GM13977 (cell line): ENCODE results near the gene PPP2R3A.
"Not testable (repeated sequence)": the region's sequence is repeated elsewhere in the genome, so short reads cannot be mapped to it uniquely, and the experiment has no call there.

ENCODE experiments used
- DNase-seq: peaks from one replicate; pipeline ENCODE4 v3.0.0; 2012; ENCODE audit warnings: low spot score
- CTCF ChIP-seq: IDR thresholded peaks from 2 replicates; pipeline ENCODE4 v1.5.1; 2012; ENCODE audit warnings: mild to moderate bottlenecking, control low read depth; ENCODE audit not compliant: insufficient read depth; ENCODE audit errors: extremely low read depth, missing control alignments
- in situ Hi-C: fragments of 300-500 bp; cut with MboI; formaldehyde crosslinking; loops from one replicate; pipeline ENCODE4 v1.12.0; 2022; ENCODE audit warnings: low sequenced_read_pairs, low pct_unique_long_range_greater_than_20kb, mixed read lengths, inconsistent platforms; ENCODE audit not compliant: unreplicated experiment

Gene PPP2R3A

DNA sequence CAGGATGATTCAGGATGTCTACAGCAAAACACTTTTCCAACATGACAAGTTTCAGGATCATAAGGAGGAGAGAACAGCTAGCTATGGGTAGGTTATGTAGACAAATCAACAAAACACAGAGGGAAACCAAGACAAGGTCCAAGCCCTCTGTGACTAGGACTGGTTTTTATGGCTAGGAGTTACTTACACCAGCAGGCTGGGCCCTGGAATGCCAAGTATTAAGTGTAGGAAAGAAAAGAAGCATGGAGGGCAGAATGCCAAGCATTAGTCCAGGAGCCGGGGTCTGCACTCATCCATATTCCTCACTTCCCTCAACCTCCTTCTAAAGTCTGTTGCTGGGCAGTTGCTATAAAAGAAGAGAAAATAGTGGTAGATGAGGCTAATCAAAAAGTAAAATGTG lies 35.3 kb upstream of the PPP2R3A start:
- TF ChIP-seq CTCF, result no peak

DNA sequence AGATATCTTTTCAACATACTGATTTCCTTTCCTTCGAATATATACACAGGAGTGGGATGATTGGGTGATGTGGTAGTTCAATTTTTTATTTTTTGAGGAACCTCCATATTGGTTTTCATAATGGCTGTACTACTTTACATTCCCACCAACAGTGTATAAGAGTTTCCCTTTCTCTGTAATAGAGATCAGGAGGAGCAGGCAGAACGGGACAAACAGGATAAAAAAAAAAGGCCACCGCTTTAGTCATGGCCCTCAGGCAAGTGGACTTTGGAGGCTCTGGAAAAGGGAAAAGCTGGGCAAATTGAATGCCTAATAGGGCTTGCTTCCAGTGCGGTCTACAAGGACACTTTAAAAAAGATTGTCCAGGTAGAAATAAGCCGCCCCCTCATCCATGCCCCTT lies 30.4 kb upstream of the PPP2R3A start:
- in situ Hi-C loops, DNase-seq: not testable (repeated sequence)

More for the DNA sequence above, 35.3 kb upstream of the PPP2R3A start:
- no peak for DNase-seq
- in situ Hi-C loops, result no loop called here

DNA sequence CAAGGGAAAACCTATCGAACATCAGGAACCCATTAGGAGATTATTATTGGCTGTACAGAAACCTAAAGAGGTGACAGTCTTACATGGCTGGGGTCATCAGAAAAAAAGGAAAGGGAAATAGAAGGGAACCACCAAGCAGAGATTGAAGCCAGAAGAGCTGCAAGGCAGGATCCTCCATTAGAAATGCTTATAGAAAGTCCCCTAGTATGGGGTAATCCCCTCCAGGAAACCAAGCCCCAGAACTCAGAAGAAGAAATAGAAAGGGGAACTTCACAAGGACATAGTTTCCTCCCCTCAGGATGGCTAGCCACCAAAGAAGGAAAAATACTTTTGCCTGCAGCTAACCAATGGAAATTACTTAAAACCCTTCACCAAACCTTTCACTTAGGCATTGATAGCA lies 27.8 kb upstream of the PPP2R3A start:
- DNase-seq, in situ Hi-C loops: not testable (repeated sequence)

GRCh38 chr3:135944831-135945230 lies 20.7 kb upstream of the PPP2R3A start:
- TF ChIP-seq CTCF, result no peak
- in situ Hi-C loops, result no loop called here
- DNase-seq, result no peak

DNA sequence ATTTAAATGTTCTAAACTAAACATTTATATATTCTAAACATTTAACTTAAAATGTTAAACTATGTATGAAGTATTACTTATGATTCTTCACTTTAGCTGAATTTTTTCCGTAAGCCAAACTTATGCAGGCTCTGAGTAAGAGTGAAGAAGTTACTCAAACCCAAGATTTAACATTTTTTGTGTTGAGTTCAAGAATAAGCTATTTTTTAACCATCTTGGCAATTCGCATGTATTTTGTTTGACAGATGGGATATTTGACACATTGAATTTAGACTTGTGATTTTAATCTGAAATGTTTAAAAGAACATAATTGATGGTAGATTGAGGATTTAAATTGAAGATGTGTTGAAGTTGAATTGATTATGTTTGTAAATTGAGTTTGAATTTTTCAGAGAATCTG lies 14.6 kb upstream of the PPP2R3A start:
- DNase-seq, result no peak
- in situ Hi-C loops, result no loop called here
- no peak for TF ChIP-seq CTCF

DNA sequence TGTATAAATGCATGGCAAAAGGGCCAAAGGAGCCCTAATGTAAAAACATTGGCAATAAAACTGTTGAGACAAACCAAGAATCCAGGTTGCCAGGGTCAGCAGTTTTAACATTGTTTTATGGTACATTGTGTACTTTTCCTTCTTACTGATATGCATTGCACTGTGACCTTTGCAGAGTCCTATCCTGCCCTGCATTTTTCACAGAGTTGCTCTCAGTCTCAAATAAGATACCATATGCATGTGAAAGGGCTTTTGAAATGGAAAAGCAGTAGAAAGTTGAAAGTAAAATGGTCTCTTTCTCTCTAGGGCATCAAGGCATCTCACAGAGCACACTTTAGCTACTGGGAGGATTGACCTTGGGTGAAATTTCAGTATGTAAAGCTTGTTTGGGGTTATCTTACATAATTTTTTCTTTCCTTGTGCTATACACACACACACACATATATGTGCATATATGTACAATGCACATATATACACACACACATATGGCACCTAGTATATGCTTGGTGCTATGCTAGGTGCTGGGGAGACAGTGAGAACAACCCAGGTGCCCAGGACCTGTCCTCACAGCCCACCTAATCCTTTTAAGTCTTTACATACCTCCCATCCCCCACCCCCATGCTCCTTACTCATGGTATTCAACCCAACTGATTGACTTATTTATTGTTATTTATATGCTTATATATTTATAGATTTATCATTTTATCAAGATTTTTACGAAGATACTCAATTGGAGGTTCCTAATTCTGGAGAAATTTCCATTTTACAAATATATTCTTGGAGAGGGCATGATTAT lies 1.2 kb upstream of the PPP2R3A start:
- DNase-seq, result no peak
- TF ChIP-seq CTCF, result no peak
- in situ Hi-C loops, result no loop called here

DNA sequence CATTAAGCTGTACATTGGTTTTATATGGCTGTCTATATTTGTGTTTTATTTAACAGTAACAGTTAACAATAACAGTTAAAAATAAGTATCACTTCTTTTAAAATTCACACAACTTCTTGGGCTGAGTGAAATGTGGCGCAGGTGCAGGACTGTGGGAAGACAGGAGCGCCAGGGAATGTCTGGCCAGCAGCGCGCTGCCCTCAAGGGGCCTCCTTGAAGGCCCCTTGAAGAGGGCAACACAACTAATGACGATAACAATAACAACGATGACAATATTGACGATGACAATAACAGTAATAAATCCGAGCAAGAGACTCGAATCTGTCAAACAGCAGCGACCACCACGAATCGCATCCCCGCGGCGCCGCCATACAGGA lies 411 bp upstream of the PPP2R3A start:
- in situ Hi-C loops, result no loop called here
- TF ChIP-seq CTCF, result no peak
- DNase-seq, result no peak
